ENCODE data around the gene HMGXB4. TPM values are rescaled to one million over a fixed set of nuclear protein-coding genes. Genes with fewer than 3 reads are reported as not detected.

The HMGXB4 gene
- total RNA-seq, 1 donor from 2014 or later = 17.5 TPM

- DNase-seq (ENCODE audit: low read depth, low spot score) = no peak
These were observed 69.7 kb downstream of the HMGXB4 start for GRCh38 chr22:35326854-35327562.

GRCh38 chr22:35327690-35328471 lies 70.6 kb downstream of the HMGXB4 start:
- no peak for DNase-seq (ENCODE audit: low read depth, low spot score)

- DNase-seq (ENCODE audit: low read depth, low spot score) = no peak
These were observed 71.2 kb downstream of the HMGXB4 start for GRCh38 chr22:35328472-35328885.

GRCh38 chr22:35329114-35329847 lies 72.0 kb downstream of the HMGXB4 start:
- DNase-seq (ENCODE audit: low read depth, low spot score) = no peak

- DNase-seq (ENCODE audit: low read depth, low spot score) = peak; percentile 41
These were observed 73.1 kb downstream of the HMGXB4 start for GRCh38 chr22:35330258-35330861.

GRCh38 chr22:35332278-35332677 lies 75.0 kb downstream of the HMGXB4 start:
- no peak for DNase-seq (ENCODE audit: low read depth, low spot score)

- DNase-seq (ENCODE audit: low read depth, low spot score) = no peak
These were observed 75.9 kb downstream of the HMGXB4 start for GRCh38 chr22:35333220-35333619.

GRCh38 chr22:35334004-35334403 lies 76.7 kb downstream of the HMGXB4 start:
- no peak for DNase-seq (ENCODE audit: low read depth, low spot score)

GRCh38 chr22:35335468-35335867 lies 78.2 kb downstream of the HMGXB4 start:
- no peak for DNase-seq (ENCODE audit: low read depth, low spot score)

- DNase-seq (ENCODE audit: low read depth, low spot score) = no peak
These were observed 78.9 kb downstream of the HMGXB4 start for GRCh38 chr22:35335936-35336781.

GRCh38 chr22:35337932-35338331 lies 80.6 kb downstream of the HMGXB4 start:
- DNase-seq (ENCODE audit: low read depth, low spot score) = no peak

- DNase-seq (ENCODE audit: low read depth, low spot score) = no peak
These were observed 84.0 kb downstream of the HMGXB4 start for GRCh38 chr22:35341090-35341874.

- no peak for DNase-seq (ENCODE audit: low read depth, low spot score)
These were observed 85.1 kb downstream of the HMGXB4 start for GRCh38 chr22:35342390-35342789.

GRCh38 chr22:35343664-35344550 lies 86.6 kb downstream of the HMGXB4 start:
- DNase-seq (ENCODE audit: low read depth, low spot score) = no peak

GRCh38 chr22:35344956-35345690 lies 87.8 kb downstream of the HMGXB4 start:
- no peak for DNase-seq (ENCODE audit: low read depth, low spot score)
